GM19238 (cell line): Measurements from ENCODE around the gene PEAK1.
A peak's percentile ranks its signal among the peaks of the same experiment; 100 is the strongest.

Source experiments
- DNase-seq: peaks from one replicate; pipeline ENCODE4 v3.0.0; 2011; ENCODE audit warnings: low spot score; ENCODE audit not compliant: insufficient read length

The PEAK1 gene

GRCh38 chr15:77096138-77096537 is 323.8 kb downstream of the PEAK1 start:
- no peak for DNase-seq

- DNase-seq, result no peak
Measured at GRCh38 chr15:77094397-77095030, 325.4 kb downstream of the PEAK1 start.

GRCh38 chr15:77093436-77093835 is 326.5 kb downstream of the PEAK1 start:
- DNase-seq, result no peak

- DNase-seq, result no peak
Measured at GRCh38 chr15:77091097-77091496, 328.8 kb downstream of the PEAK1 start.

GRCh38 chr15:77087213-77087612 is 332.7 kb downstream of the PEAK1 start:
- DNase-seq, result no peak

GRCh38 chr15:77085297-77085696 is 334.6 kb downstream of the PEAK1 start:
- DNase-seq, result no peak

- DNase-seq, result no peak
Measured at GRCh38 chr15:77084436-77084835, 335.5 kb downstream of the PEAK1 start.

GRCh38 chr15:77083381-77084160 is 336.3 kb downstream of the PEAK1 start:
- DNase-seq, result peak; percentile 76

- no peak for DNase-seq
Measured at GRCh38 chr15:77081971-77082370, 337.9 kb downstream of the PEAK1 start.

- no peak for DNase-seq
Measured at GRCh38 chr15:77076323-77076915, 343.5 kb downstream of the PEAK1 start.

GRCh38 chr15:77075528-77075927 is 344.4 kb downstream of the PEAK1 start:
- DNase-seq, result no peak

GRCh38 chr15:77074350-77074749 is 345.6 kb downstream of the PEAK1 start:
- DNase-seq, result no peak

GRCh38 chr15:77071305-77072223 is 348.3 kb downstream of the PEAK1 start:
- DNase-seq, result no peak

GRCh38 chr15:77070495-77071304 is 349.2 kb downstream of the PEAK1 start, which contains the start of gene TSPAN3:
Gene TSPAN3 (minus strand): TSS chr15:77071109. CDS start chr15:77070954, 155 bp downstream.
- peak; percentile 92 for DNase-seq

GRCh38 chr15:77070180-77070494 is 349.8 kb downstream of the PEAK1 start:
- no peak for DNase-seq

GRCh38 chr15:77069521-77070121 is 350.3 kb downstream of the PEAK1 start:
- DNase-seq, result no peak

- no peak for DNase-seq
Measured at GRCh38 chr15:77068633-77069032, 351.3 kb downstream of the PEAK1 start.

GRCh38 chr15:77067691-77068367 is 352.1 kb downstream of the PEAK1 start:
- no peak for DNase-seq

GRCh38 chr15:77066971-77067690 is 352.8 kb downstream of the PEAK1 start:
- no peak for DNase-seq
